ENCODE results near the gene WWOX. TPM values are rescaled to one million over a fixed set of nuclear protein-coding genes. Genes with fewer than 3 reads are reported as not detected.
"Not testable (repeated sequence)": the region's sequence is repeated elsewhere in the genome, so short reads cannot be mapped to it uniquely, and the experiment has no call there.

The WWOX gene
- total RNA-seq, 5 donors from 2014 or later (not counting 1 experiment from before 2014, with no cell fraction given) = 21.2 to 26.0 (median 22.6) TPM

DNA sequence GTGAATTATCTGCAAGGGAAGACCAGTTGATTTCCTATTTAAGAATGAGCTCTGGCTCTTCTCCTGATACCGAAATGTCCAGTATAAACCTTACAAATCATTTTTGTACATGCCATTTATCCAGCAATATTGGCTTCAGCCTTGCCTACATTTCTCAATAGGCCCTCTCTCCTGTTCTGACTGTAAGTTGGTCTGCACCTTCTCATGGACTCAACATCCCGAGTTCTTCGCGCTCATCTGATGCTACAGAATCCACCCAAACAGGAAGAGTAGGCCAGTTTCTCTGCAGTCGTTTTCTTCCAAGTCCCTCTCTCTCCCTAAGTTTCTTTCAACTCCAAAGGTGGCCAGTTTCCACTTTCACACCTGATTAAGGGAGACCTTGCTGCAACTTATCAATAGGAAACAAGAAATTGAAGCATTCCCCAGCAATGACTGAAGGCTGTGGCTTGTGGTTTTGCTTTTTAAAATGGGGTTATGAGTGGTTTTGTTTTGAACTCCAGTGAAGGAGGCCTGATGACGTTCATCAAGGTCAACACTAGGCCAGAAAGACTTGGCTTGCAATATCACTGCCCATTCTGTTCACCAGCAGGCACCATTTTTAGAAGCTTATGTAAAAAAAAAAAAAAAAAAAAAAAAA, 1118.0 kb downstream of the WWOX start:
- Mint-ChIP-seq H3K4me3 (no peak overlapping the region), H3K4me1 (peaks cover 13 to 20% (median 13%) of the 10 kb centered on the region in 3 donors), H3K36me3 (peaks cover 12% of the 10 kb centered on the region), H3K27ac (no peak overlapping the region), H3K27me3 (no peaks in the 10 kb centered on the region), H3K9me3 (peaks cover 2 to 13% (median 12%) of the 10 kb centered on the region in 3 donors)
- POLR2A ChIA-PET = no interaction called here
- Histone ChIP-seq H3K36me3 (ENCODE audit: control insufficient read depth in 2 of 2, extremely low read depth in 1 of 2, insufficient read depth in 1 of 2, low read length in 1 of 2) (no peaks in the 10 kb centered on the region), H3K4me3 (ENCODE audit: control insufficient read depth in 1 of 2, extremely low read depth in 1 of 2, low read length in 1 of 2) (no peak overlapping the region), H3K27me3 (replicated peaks in 1 of 2; ENCODE audit: control insufficient read depth in 2 of 2, extremely low read depth in 1 of 2, insufficient read depth in 2 of 2, low read length in 1 of 2) (no peaks in the 10 kb centered on the region), H3K4me1 (ENCODE audit: control insufficient read depth in 1 of 2, extremely low read depth in 1 of 2, insufficient read depth in 2 of 2, low read length in 2 of 2) (peaks cover 5 to 10% of the 10 kb centered on the region in 2 experiments), H3K27ac (ENCODE audit: low read length) (no peak overlapping the region), H3K9me3 (no peaks in the 10 kb centered on the region)
- 59% methylated on average over 5 of the region's 6 CpGs for WGBS (ENCODE audit: insufficient coverage)
- peak in 3 of 35 experiments; percentile 3 to 51 (median 4) for DNase-seq
- ATAC-seq (replicated peaks in 1 of 4) = peak in 2 of 4 experiments; percentile 44 to 56
- CTCF ChIA-PET = interaction anchor here (0.6 to 0.7 kb wide), 2 partner anchors 199 to 340 kb away, joined by 3 to 4 read pairs; no protein-coding TSS in a partner anchor

DNA sequence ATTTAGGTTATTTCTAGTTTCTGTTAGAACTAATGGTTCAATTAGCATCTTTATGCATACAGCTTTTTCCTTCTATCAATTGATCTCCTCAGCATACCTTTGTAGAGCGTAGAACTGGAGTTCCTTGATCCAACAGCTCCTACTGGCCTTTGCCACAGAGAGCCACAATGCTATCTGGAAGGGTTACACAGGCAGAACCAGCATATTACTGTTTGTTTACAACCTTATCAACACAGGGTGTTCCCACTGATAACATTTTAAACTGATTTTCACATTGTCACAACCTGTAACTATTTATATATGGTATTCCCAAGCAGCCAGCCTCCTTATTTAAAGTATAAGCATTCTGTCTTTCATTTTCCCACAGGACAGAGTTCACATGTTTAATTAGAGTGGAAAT, 1118.9 kb downstream of the WWOX start:
- no peaks in the 10 kb centered on the region for H3K9me3 ChIP-seq
- H3K27ac Mint-ChIP-seq = no peak overlapping the region
- ChIA-PET CTCF (no interaction called here), POLR2A (interaction anchor here in 1 of 2 donors (0.6 kb wide), 1 partner anchor 54 kb away, joined by 4 read pairs; no protein-coding TSS in a partner anchor)
- H3K36me3 Mint-ChIP-seq = peaks cover 12% of the 10 kb centered on the region
- H3K27ac ChIP-seq (ENCODE audit: low read length) = no peak overlapping the region
- 100% methylated on average over 1 of the region's 1 CpG for WGBS (ENCODE audit: insufficient coverage)
- DNase-seq (no peak), ATAC-seq (replicated peaks in 1 of 4) (no peak)
- H3K4me1 ChIP-seq (ENCODE audit: control insufficient read depth in 1 of 2, extremely low read depth in 1 of 2, insufficient read depth in 2 of 2, low read length in 2 of 2) = peaks cover 5 to 10% of the 10 kb centered on the region in 2 experiments
- no peak overlapping the region for H3K4me3 ChIP-seq (ENCODE audit: control insufficient read depth in 1 of 2, extremely low read depth in 1 of 2, low read length in 1 of 2)
- no peaks in the 10 kb centered on the region for H3K27me3 Mint-ChIP-seq
- no peak overlapping the region for H3K4me3 Mint-ChIP-seq
- H3K4me1 Mint-ChIP-seq = peaks cover 13 to 20% (median 13%) of the 10 kb centered on the region in 3 donors
- H3K27me3 ChIP-seq (replicated peaks in 1 of 2; ENCODE audit: control insufficient read depth in 2 of 2, extremely low read depth in 1 of 2, insufficient read depth in 2 of 2, low read length in 1 of 2) = no peaks in the 10 kb centered on the region
- no peaks in the 10 kb centered on the region for H3K36me3 ChIP-seq (ENCODE audit: control insufficient read depth in 2 of 2, extremely low read depth in 1 of 2, insufficient read depth in 1 of 2, low read length in 1 of 2)
- H3K9me3 Mint-ChIP-seq = peaks cover 2 to 21% (median 12%) of the 10 kb centered on the region in 3 donors

DNA sequence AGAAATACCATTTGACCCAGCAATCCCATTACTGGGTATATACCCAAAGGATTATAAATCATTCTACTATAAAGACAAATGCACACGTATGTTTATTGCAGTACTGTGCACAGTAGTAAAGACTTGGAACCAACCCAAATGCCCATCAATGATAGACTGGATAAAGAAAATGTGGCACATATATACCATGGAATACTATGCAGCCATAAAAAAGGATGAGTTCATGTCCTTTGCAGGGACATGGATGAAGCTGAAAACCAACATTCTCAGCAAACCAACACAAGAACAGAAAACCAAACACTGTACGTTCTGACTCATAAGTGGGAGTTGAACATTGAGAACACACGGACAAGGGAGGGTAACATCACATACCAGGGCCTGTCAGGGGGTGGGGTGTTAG, 1126.5 kb downstream of the WWOX start:
- H3K4me3 ChIP-seq (ENCODE audit: control insufficient read depth in 1 of 2, extremely low read depth in 1 of 2, low read length in 1 of 2); H3K4me3 Mint-ChIP-seq; H3K9me3 ChIP-seq; CTCF ChIA-PET; DNase-seq; H3K4me1 ChIP-seq (ENCODE audit: control insufficient read depth in 1 of 2, extremely low read depth in 1 of 2, insufficient read depth in 2 of 2, low read length in 2 of 2); ATAC-seq (replicated peaks in 1 of 4); H3K27me3 ChIP-seq (replicated peaks in 1 of 2; ENCODE audit: control insufficient read depth in 2 of 2, extremely low read depth in 1 of 2, insufficient read depth in 2 of 2, low read length in 1 of 2); H3K27ac Mint-ChIP-seq; H3K4me1 Mint-ChIP-seq; H3K27ac ChIP-seq (ENCODE audit: low read length); POLR2A ChIA-PET; H3K36me3 Mint-ChIP-seq; H3K36me3 ChIP-seq (ENCODE audit: control insufficient read depth in 2 of 2, extremely low read depth in 1 of 2, insufficient read depth in 1 of 2, low read length in 1 of 2); H3K27me3 Mint-ChIP-seq: not testable (repeated sequence)
- WGBS (ENCODE audit: insufficient coverage) = 80% methylated on average over 1 of the region's 3 CpGs
- peaks cover 0 to 15% (median 4%) of the 10 kb centered on the region in 3 donors for H3K9me3 Mint-ChIP-seq

DNA sequence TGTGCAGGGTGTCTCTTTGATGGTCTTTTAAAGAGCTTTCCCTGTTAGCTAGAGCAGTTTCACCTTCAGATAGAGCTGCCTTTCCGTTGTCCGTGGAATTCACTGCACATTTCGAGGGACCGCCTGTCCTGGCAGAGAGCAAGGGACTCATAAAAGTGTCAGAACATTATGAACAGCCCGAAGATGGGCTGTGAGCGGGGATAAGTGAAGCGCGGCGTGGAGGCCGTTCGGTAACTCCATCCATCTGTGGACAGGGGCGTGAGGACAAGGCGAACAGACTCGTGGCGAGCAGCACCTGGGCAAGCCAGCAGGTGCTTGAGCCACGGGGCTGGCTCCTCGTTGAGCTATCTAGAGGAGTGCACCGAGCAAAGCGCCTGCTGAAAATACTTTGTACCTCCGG, 1129.9 kb downstream of the WWOX start:
- H3K4me3 ChIP-seq (ENCODE audit: control insufficient read depth in 1 of 2, extremely low read depth in 1 of 2, low read length in 1 of 2) = no peak overlapping the region
- Mint-ChIP-seq H3K36me3 (no peaks in the 10 kb centered on the region), H3K27me3 (no peaks in the 10 kb centered on the region), H3K4me3 (no peak overlapping the region), H3K9me3 (peaks cover 0 to 4% (median 0%) of the 10 kb centered on the region in 3 donors), H3K27ac (no peak overlapping the region), H3K4me1 (no peaks in the 10 kb centered on the region)
- no peak for DNase-seq
- no peaks in the 10 kb centered on the region for H3K36me3 ChIP-seq (ENCODE audit: control insufficient read depth in 2 of 2, extremely low read depth in 1 of 2, insufficient read depth in 1 of 2, low read length in 1 of 2)
- ATAC-seq (replicated peaks in 1 of 4) = no peak
- no peak overlapping the region for H3K27ac ChIP-seq (ENCODE audit: low read length)
- H3K4me1 ChIP-seq (ENCODE audit: control insufficient read depth in 1 of 2, extremely low read depth in 1 of 2, insufficient read depth in 2 of 2, low read length in 2 of 2) = no peaks in the 10 kb centered on the region
- no peaks in the 10 kb centered on the region for H3K9me3 ChIP-seq
- 94% methylated on average over 20 of the region's 20 CpGs for WGBS (ENCODE audit: insufficient coverage)
- H3K27me3 ChIP-seq (replicated peaks in 1 of 2; ENCODE audit: control insufficient read depth in 2 of 2, extremely low read depth in 1 of 2, insufficient read depth in 2 of 2, low read length in 1 of 2) = peaks cover 0 to 2% of the 10 kb centered on the region in 2 experiments
- CTCF ChIA-PET = no interaction called here
- POLR2A ChIA-PET = no interaction called here

DNA sequence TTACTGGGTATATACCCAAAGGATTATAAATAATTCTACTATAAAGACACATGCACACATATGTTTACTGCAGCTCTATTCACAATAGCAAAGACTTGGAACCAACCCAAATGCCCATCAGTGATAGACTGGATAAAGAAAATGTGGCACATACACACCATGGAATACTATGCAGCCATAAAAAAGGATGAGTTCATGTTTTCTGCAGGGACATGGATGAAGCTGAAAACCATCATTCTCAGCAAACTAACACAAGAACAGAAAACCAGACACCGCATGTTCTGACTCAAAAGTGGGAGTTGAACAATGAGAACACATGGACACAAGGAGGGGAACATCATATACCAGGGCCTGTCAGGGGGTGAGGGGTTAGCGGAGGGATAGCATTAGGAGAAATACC, 1146.2 kb downstream of the WWOX start:
- H3K9me3 Mint-ChIP-seq; H3K4me3 Mint-ChIP-seq; H3K4me1 Mint-ChIP-seq; H3K27ac Mint-ChIP-seq; H3K36me3 Mint-ChIP-seq; H3K9me3 ChIP-seq; H3K27me3 ChIP-seq (replicated peaks in 1 of 2; ENCODE audit: control insufficient read depth in 2 of 2, extremely low read depth in 1 of 2, insufficient read depth in 2 of 2, low read length in 1 of 2); CTCF ChIA-PET; POLR2A ChIA-PET; ATAC-seq (replicated peaks in 1 of 4); H3K27ac ChIP-seq (ENCODE audit: low read length); H3K27me3 Mint-ChIP-seq; H3K4me1 ChIP-seq (ENCODE audit: control insufficient read depth in 1 of 2, extremely low read depth in 1 of 2, insufficient read depth in 2 of 2, low read length in 2 of 2); H3K4me3 ChIP-seq (ENCODE audit: control insufficient read depth in 1 of 2, extremely low read depth in 1 of 2, low read length in 1 of 2); H3K36me3 ChIP-seq (ENCODE audit: control insufficient read depth in 2 of 2, extremely low read depth in 1 of 2, insufficient read depth in 1 of 2, low read length in 1 of 2); DNase-seq: not testable (repeated sequence)
- 100% methylated on average over 1 of the region's 2 CpGs for WGBS (ENCODE audit: insufficient coverage)

DNA sequence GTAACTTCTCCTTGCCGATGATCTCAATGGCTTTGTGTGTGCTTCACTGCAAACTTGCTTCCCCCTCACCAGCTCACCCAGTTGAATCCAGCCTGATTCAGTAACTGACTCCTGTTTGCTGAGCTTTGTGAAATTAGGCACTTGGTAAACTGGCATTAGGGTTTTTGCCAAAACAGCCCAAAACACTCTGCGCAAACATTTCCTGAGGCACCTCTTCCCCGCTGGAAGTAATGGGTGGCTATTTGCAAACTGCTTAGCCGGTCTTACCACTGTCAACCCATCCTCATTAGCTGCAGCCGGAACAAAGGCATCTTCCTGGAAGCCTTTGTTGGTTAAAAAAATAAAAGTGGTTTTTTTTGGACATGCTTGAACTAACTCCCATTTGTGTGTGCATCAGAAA, 1147.9 kb downstream of the WWOX start:
- no peak overlapping the region for H3K27ac Mint-ChIP-seq
- H3K36me3 ChIP-seq (ENCODE audit: control insufficient read depth in 2 of 2, extremely low read depth in 1 of 2, insufficient read depth in 1 of 2, low read length in 1 of 2) = no peaks in the 10 kb centered on the region
- no peaks in the 10 kb centered on the region for H3K4me1 ChIP-seq (ENCODE audit: control insufficient read depth in 1 of 2, extremely low read depth in 1 of 2, insufficient read depth in 2 of 2, low read length in 2 of 2)
- H3K4me1 Mint-ChIP-seq = no peaks in the 10 kb centered on the region
- no peaks in the 10 kb centered on the region for H3K9me3 ChIP-seq
- no peaks in the 10 kb centered on the region for H3K9me3 Mint-ChIP-seq
- H3K27me3 ChIP-seq (replicated peaks in 1 of 2; ENCODE audit: control insufficient read depth in 2 of 2, extremely low read depth in 1 of 2, insufficient read depth in 2 of 2, low read length in 1 of 2) = no peaks in the 10 kb centered on the region
- WGBS (ENCODE audit: insufficient coverage) = 100% methylated on average over 2 of the region's 5 CpGs
- ChIA-PET POLR2A (no interaction called here), CTCF (no interaction called here)
- no peaks in the 10 kb centered on the region for H3K36me3 Mint-ChIP-seq
- no peak overlapping the region for H3K27ac ChIP-seq (ENCODE audit: low read length)
- no peak for DNase-seq
- H3K4me3 Mint-ChIP-seq = no peak overlapping the region
- H3K27me3 Mint-ChIP-seq = no peaks in the 10 kb centered on the region
- no peak for ATAC-seq (replicated peaks in 1 of 4)
- no peak overlapping the region for H3K4me3 ChIP-seq (ENCODE audit: control insufficient read depth in 1 of 2, extremely low read depth in 1 of 2, low read length in 1 of 2)
